Measurements from ENCODE around the gene FAM25A. TPM values are rescaled to one million over a fixed set of nuclear protein-coding genes. Genes with fewer than 3 reads are reported as not detected.
"Not testable (repeated sequence)": the region's sequence is repeated elsewhere in the genome, so short reads cannot be mapped to it uniquely, and the experiment has no call there.

Gene FAM25A
- total and polyA plus RNA-seq, 7 donors = 0.82 TPM; not detected in 6

GRCh38 chr10:86976362-86977056, 43.6 kb upstream of the FAM25A start:
- H3K9me3 ChIP-seq = no peaks in the 10 kb centered on the region
- no peak for TF ChIP-seq CTCF (IDR thresholded peaks at IDR 0.05)
- H3K4me3 ChIP-seq = no peak overlapping the region
- H3K27ac ChIP-seq = no peak overlapping the region
- no peak for ATAC-seq
- 92 to 98% (median 97%) methylated on average over 5 of the region's 5 CpGs for WGBS, 3 donors
- H3K27me3 ChIP-seq (ENCODE audit: insufficient read depth in 3 of 3, low read length in 2 of 3) = no peaks in the 10 kb centered on the region
- peaks cover 45% of the 10 kb centered on the region for H3K4me1 ChIP-seq
- H3K36me3 ChIP-seq (ENCODE audit: insufficient read depth in 1 of 2, low read depth in 1 of 2) = no peaks in the 10 kb centered on the region
- DNase-seq = no peak
- intact Hi-C loops (cut with DNase I) = loop anchor here (10.0 kb wide), 1 partner anchor 118 kb away; the partner anchor contains the start of genes GLUD1 (in 2 of the 2) and SHLD2 (in 2 of the 2)

- ATAC-seq = peak in 3 of 4 donors; percentile 24 to 48 (median 28)
- WGBS, 3 donors = 25 to 45% (median 40%) methylated on average over 3 of the region's 3 CpGs
- intact Hi-C loops (cut with DNase I) = loop anchor here (10.0 kb wide), 1 partner anchor 116 kb away; the partner anchor contains the start of genes GLUD1 (in 2 of the 2) and SHLD2 (in 2 of the 2)
Measured at GRCh38 chr10:86978457-86978856, 41.6 kb upstream of the FAM25A start.

GRCh38 chr10:86979296-86979818, 40.7 kb upstream of the FAM25A start:
- ATAC-seq = peak in 2 of 4 donors; percentile 13 to 40
- no peak overlapping the region for H3K4me3 ChIP-seq
- intact Hi-C loops (cut with DNase I) = loop anchor here (10.0 kb wide), 1 partner anchor 115 kb away; the partner anchor contains the start of genes GLUD1 (in 2 of the 2) and SHLD2 (in 2 of the 2)
- peaks cover 39% of the 10 kb centered on the region for H3K4me1 ChIP-seq
- peak overlapping the region; percentile 86 for H3K27ac ChIP-seq
- H3K9me3 ChIP-seq = no peaks in the 10 kb centered on the region
- DNase-seq = no peak
- H3K27me3 ChIP-seq (ENCODE audit: insufficient read depth in 3 of 3, low read length in 2 of 3) = no peaks in the 10 kb centered on the region
- WGBS, 3 donors = 67 to 97% (median 89%) methylated on average over 4 of the region's 4 CpGs
- H3K36me3 ChIP-seq (ENCODE audit: insufficient read depth in 1 of 2, low read depth in 1 of 2) = no peaks in the 10 kb centered on the region
- TF ChIP-seq CTCF (IDR thresholded peaks at IDR 0.05) = no peak

More at GRCh38 chr10:86978457-86978856, 41.6 kb upstream of the FAM25A start:
- peaks cover 39% of the 10 kb centered on the region for H3K4me1 ChIP-seq
- not testable (repeated sequence) for H3K4me3 ChIP-seq; H3K36me3 ChIP-seq (ENCODE audit: insufficient read depth in 1 of 2, low read depth in 1 of 2); H3K9me3 ChIP-seq; H3K27me3 ChIP-seq (ENCODE audit: insufficient read depth in 3 of 3, low read length in 2 of 3); DNase-seq
- H3K27ac ChIP-seq = peak overlapping the region; percentile 86

- DNase-seq (peak in 1 of 2 donors; percentile 81), ATAC-seq (peak; percentile 86 to 91 (median 88))
- Histone ChIP-seq H3K4me1 (peaks cover 39% of the 10 kb centered on the region), H3K9me3 (no peaks in the 10 kb centered on the region), H3K4me3 (peak overlapping the region; percentile 5), H3K27me3 (ENCODE audit: insufficient read depth in 3 of 3, low read length in 2 of 3) (no peaks in the 10 kb centered on the region), H3K27ac (peak overlapping the region; percentile 86), H3K36me3 (ENCODE audit: insufficient read depth in 1 of 2, low read depth in 1 of 2) (no peaks in the 10 kb centered on the region)
- 0 to 6% (median 4%) methylated on average over 3 of the region's 3 CpGs for WGBS, 3 donors
- no peak for TF ChIP-seq CTCF (IDR thresholded peaks at IDR 0.05)
- intact Hi-C loops (cut with DNase I) = loop anchor here (10.0 kb wide), 1 partner anchor 115 kb away; the partner anchor contains the start of genes GLUD1 (in 2 of the 2) and SHLD2 (in 2 of the 2)
Measured at GRCh38 chr10:86979977-86980448, 40.1 kb upstream of the FAM25A start.

- peak overlapping the region; percentile 86 for H3K27ac ChIP-seq
- peak in 3 of 4 donors; percentile 50 to 73 (median 72) for ATAC-seq
- H3K4me1 ChIP-seq = peaks cover 39% of the 10 kb centered on the region
- H3K36me3 ChIP-seq (ENCODE audit: insufficient read depth in 1 of 2, low read depth in 1 of 2); H3K4me3 ChIP-seq; intact Hi-C loops (cut with DNase I); H3K27me3 ChIP-seq (ENCODE audit: insufficient read depth in 3 of 3, low read length in 2 of 3); DNase-seq; H3K9me3 ChIP-seq: not testable (repeated sequence)
- WGBS, 3 donors = 51 to 83% (median 57%) methylated on average over 6 of the region's 6 CpGs
Measured at GRCh38 chr10:86981020-86981419, 39.1 kb upstream of the FAM25A start.
